Uterus (tissue), 2 donors: ENCODE data around the gene OGFOD1.

Experiments
- POLR2A ChIP-seq, 2 donors: fragments of 450-650 bp; IDR thresholded peaks; one replicate each; pipeline ENCODE4 v1.6.1; 2016; ENCODE audit warnings: antibody characterized with exemption in 2 of 2, mild to moderate bottlenecking in 1 of 2, moderate library complexity in 1 of 2
- TF ChIP-seq, protein P1 (sequence below), 4 experiments: fragments of 200-600 bp in 2 of 4; fragments of 450-650 bp in 2 of 4; sonication (generic) in 2 of 4; IDR thresholded peaks; one replicate each; pipeline ENCODE4 v1.5.1; 2016 to 2019; ENCODE audit warnings: antibody characterized with exemption in 4 of 4, mild to moderate bottlenecking in 2 of 4, moderate library complexity in 1 of 4

DNA sequence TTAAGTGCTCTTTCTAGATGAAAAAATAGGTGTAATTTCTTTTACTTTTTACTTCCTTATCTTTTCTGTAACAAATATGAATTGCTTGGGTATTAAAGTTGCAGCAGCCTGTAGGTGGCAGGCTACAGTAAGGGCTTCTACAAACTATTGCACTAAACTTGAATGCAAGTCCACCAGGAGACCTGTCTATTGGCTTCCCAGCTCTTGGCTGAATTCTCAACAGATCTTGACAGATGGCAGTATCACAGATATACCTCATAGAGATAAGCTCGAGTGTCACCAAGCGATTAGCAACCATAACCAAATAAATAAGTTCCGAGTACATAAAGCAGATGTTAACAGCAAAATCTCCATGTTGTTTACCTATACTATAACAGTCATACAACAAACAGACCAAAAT, 62.6 kb downstream of the OGFOD1 start:
- TF ChIP-seq POLR2A (IDR thresholded peaks at IDR 0.05): no peak
- TF ChIP-seq, protein P1, sequence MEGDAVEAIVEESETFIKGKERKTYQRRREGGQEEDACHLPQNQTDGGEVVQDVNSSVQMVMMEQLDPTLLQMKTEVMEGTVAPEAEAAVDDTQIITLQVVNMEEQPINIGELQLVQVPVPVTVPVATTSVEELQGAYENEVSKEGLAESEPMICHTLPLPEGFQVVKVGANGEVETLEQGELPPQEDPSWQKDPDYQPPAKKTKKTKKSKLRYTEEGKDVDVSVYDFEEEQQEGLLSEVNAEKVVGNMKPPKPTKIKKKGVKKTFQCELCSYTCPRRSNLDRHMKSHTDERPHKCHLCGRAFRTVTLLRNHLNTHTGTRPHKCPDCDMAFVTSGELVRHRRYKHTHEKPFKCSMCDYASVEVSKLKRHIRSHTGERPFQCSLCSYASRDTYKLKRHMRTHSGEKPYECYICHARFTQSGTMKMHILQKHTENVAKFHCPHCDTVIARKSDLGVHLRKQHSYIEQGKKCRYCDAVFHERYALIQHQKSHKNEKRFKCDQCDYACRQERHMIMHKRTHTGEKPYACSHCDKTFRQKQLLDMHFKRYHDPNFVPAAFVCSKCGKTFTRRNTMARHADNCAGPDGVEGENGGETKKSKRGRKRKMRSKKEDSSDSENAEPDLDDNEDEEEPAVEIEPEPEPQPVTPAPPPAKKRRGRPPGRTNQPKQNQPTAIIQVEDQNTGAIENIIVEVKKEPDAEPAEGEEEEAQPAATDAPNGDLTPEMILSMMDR (IDR thresholded peaks at IDR 0.05): peak; percentile 56 to 69 (median 64)
